Left cardiac atrium (tissue), 4 donors: ENCODE results near the gene AGTPBP1. TPM values are rescaled to one million over a fixed set of nuclear protein-coding genes. Genes with fewer than 3 reads are reported as not detected.

Source experiments
- ATAC-seq, 2 donors: fragments of 200-7000 bp; cut with Tn5 transposase; one replicate each; pipeline ENCODE4 v1.9.1; 2020; ENCODE audit warnings: mild to moderate bottlenecking in 2 of 2, moderate library complexity in 2 of 2
- DNase-seq: peaks from one replicate; pipeline ENCODE4 v3.0.0-alpha.2; 2020
- intact Hi-C, 2 donors: fragments of 100-400 bp; cut with DNase I; formaldehyde crosslinking; loops; one replicate each; pipeline versions ENCODE4 v1.14.1 to v1.15.1; 2022 to 2023
- total RNA-seq, 2 donors: library from RNA; stranded (reverse); fragmentation: NEBNext Ultra II Directional; extraction: Animal tissue kit (Norgen Biotek cat#: 25700); gene quantifications; one replicate each; pipeline ENCODE4 v1.2.1, GENCODE V29; 2021
- donor health status: DM: no; HTN: yes; CAD: no.
- donor health status: DM: no; HTN: yes; CAD: no; lungs with severe emphysema.
- donor health status: DM: yes; HTN: yes; CAD: no.
- donor health status: Dilated cardiomyopathy.

AGTPBP1 gene
- total RNA-seq, 2 donors from 2014 or later, result 40.8 to 42.9 TPM

GRCh38 chr9:85658716-85659115, 83.0 kb downstream of the AGTPBP1 start:
- intact Hi-C loops, result no loop called here
- DNase-seq (no peak), ATAC-seq (no peak)

- intact Hi-C loops, result no loop called here
- no peak for DNase-seq
- no peak for ATAC-seq
These were observed 88.6 kb downstream of the AGTPBP1 start for GRCh38 chr9:85653153-85653552.

DNA sequence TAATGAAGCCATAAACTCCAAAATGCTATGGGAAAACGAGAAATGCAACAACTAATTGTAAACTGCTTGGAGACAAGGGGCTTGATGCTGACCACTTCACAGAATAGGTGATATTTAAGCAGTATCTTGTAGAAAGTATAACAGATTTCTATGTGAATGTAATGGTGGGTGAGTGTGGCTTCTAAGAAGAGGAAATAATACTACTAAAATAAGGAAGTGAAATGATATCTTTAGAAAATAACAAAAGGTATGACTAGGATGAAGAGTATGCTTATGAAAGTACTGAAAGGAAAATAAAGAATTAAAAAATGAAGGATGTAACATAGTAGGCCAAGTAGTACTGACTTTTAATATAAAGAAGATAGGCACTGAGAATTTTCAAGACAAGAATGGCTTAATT, 94.2 kb downstream of the AGTPBP1 start:
- intact Hi-C loops, result no loop called here
- DNase-seq (no peak), ATAC-seq (no peak)

DNA sequence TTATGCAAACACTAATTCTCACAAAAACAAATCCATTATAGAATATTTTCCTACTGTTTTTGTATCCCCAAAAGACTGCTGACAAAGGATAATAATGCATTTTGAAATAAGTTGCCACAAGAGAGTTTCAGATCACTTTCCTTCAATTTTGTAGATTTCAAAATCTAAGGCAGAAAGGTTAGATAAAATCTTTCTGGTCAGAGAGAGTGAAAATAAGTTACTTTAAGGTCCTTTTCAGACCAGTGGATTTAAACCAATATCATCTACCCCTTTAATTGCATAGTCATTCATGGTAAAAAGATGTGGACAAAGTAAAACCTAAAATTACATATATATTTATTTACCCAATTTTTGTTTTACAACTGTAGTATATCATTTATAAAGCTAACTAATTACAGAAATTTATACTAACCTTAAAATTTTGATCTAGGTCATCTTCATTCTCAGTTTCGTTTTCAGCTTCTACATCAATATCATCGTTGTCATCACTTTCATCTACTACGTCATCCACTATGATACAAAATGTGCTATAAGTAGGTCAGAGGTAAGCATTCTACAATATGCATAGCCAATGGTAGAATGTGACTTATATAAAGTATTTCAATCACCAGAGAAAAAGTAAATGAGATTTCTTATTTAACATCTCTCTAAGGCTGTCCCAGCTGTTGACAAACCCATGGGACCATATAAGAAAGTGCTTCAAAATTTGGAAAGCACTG, 95.7 kb downstream of the AGTPBP1 start:
- no peak for ATAC-seq
- DNase-seq, result no peak
- intact Hi-C loops, result no loop called here

- intact Hi-C loops, result no loop called here
- ATAC-seq (peak in 1 of 2 donors; percentile 27), DNase-seq (no peak)
These were observed 101.3 kb downstream of the AGTPBP1 start for GRCh38 chr9:85640425-85640824.

- ATAC-seq (no peak), DNase-seq (no peak)
- intact Hi-C loops, result no loop called here
These were observed 102.0 kb downstream of the AGTPBP1 start for GRCh38 chr9:85639675-85640186.

DNA sequence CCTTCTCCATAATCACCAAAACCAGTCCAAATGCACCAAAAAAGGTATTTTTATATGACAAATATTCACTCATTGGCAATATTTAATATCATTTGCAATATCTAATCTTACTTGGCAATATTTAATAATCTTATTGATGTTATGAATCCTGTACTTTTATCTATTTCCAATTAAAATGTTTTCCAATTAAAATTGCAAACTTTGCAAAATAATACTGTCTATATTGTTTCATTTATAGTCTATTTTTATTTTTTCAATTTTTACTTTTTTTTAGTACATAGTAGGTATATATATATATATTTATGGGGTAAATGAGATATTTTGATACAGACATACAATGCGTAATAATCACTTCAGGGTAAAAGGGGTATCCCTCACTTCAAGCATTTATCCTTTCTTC, 109.9 kb downstream of the AGTPBP1 start:
- intact Hi-C loops, result no loop called here
- no peak for ATAC-seq
- DNase-seq, result no peak

- ATAC-seq, result no peak
These were observed 111.1 kb downstream of the AGTPBP1 start for GRCh38 chr9:85630676-85631075.

DNA sequence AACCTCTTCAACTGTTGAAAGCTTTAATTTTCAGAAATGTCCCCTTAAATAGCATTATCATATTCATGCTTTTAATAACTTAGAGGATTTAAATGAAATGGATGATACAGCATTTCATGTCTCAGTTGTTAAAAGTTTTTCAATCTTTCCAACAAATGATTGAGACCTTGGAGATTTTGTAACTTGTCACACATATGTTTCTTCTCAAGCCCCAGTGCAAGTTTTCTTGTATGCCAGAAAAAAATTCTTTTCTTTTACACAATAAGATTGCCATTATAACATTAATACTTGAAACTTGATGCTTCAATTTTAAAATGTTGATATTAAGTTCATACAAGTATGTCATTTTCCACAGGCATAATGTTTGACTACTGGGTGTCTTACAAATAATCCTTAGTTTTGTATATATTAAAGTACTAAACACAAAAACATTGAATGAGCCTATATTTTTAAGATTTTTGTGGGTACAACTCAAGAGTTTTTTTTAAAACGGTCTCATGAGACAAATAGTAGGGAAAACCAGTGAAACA, 124.5 kb downstream of the AGTPBP1 start:
- intact Hi-C loops, result no loop called here
- DNase-seq, result no peak
- no peak for ATAC-seq

More at GRCh38 chr9:85630676-85631075, 111.1 kb downstream of the AGTPBP1 start:
- DNase-seq, result no peak
- intact Hi-C loops, result no loop called here

- ATAC-seq, result no peak
- no peak for DNase-seq
- intact Hi-C loops, result no loop called here
These were observed 126.0 kb downstream of the AGTPBP1 start for GRCh38 chr9:85615792-85616191.

DNA sequence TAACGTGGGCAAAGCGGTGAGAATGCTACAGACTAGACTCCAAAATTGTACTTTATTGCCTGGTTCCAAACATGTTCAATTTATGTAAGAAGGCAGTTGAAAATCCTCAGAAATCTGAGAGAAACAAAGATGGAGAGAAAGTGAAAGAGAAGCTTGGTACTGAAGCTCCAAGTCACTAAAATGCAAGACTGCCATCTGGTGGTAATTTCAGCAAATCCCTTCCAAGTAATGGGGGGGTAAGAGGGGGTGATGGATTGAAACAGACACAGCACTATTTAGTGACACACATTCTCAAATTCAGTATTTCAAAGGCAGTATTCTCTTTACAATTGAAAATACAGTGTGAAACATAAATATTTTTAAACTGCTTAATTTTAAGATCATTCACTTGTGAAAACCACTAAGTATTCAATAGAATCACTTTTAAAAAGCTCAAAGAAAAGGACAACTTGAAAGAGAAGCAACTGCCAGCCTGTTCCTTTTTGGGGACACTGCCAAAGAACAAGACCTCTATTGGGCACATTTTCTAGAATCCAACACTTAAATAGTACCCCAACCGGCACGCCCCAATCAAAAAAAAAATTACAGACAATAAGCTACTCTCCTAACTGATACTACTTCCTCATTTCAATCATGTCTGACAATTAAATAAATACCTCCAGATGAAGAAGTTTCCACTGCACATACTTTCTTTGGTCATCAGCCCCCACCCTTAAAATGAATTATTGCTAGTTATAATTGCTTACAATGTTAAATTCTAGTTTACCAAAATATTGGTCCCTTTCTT, 131.5 kb downstream of the AGTPBP1 start:
- DNase-seq (no peak), ATAC-seq (peak; percentile 83 to 86)
- intact Hi-C loops, result no loop called here

GRCh38 chr9:85605905-85606304, 135.8 kb downstream of the AGTPBP1 start:
- DNase-seq (no peak), ATAC-seq (no peak)
- intact Hi-C loops, result loop anchor here in 1 of 2 donors (5.0 to 10.0 kb wide), 2 partner anchors 101 to 1209 kb away; no protein-coding TSS in a partner anchor

GRCh38 chr9:85603936-85604335, 137.8 kb downstream of the AGTPBP1 start:
- DNase-seq, result no peak
- intact Hi-C loops, result loop anchor here in 1 of 2 donors (10.0 kb wide), 1 partner anchor 99 kb away; no protein-coding TSS in a partner anchor
- no peak for ATAC-seq

GRCh38 chr9:85602742-85603141, 139.0 kb downstream of the AGTPBP1 start:
- intact Hi-C loops, result loop anchor here in 1 of 2 donors (10.0 kb wide), 1 partner anchor 98 kb away; no protein-coding TSS in a partner anchor
- DNase-seq, result no peak
- no peak for ATAC-seq

DNA sequence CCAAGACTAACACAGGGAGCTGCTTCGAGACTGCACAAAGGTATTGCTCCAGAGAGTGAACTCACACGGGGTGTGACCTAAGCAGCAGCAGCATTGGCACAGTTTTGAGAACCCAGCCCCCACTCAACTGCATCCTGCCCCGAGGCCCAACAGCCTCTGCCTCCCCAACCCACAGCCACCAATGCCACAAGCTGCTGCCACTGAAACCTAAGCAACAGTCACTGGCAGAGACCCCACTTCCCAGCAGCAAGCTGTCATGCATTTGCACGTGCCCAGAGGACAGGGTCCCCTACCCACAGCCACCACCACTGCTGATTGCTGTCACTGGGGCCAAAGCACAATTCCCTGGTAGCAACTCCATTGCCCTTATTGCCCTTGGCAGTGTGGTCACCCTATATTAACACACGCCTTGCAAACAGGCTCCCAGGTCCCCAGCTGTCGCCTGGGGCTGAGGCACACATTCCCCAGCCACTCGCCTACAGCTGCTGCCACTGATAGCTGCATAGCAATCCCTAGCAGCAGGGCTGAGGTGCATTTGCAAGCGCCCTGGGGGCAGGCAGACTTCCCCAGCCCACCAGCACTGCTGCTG, 141.0 kb downstream of the AGTPBP1 start:
- ATAC-seq (peak; percentile 44 to 56), DNase-seq (no peak)
- intact Hi-C loops, result loop anchor here in 1 of 2 donors (10.0 kb wide), 1 partner anchor 96 kb away; no protein-coding TSS in a partner anchor

DNA sequence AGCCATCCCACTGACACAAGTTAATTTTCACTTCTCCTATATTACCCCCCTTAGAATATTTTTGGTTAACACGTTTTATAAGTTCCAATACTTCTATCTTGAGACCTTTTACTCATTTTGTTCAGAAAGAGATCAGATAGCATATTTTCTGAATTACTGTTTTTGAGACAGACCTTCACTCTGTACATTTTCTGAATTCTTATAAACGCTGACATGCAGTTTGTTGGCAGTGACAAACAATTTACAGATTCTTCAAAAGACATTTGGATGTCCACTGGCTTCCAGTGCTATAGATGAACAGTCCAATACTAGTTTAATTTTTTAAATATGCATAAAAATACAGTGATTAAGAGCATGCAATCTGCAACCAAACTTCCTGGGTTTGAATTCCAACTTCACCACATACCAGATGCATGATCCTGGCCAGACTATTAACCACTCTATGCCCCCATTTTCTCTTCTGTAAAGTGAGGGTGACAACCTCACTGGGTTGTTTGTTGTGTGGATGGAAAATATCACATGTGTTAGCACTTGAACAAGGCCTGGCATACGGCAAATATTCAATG, 142.1 kb downstream of the AGTPBP1 start:
- ATAC-seq, result no peak
- intact Hi-C loops, result loop anchor here in 1 of 2 donors (10.0 kb wide), 1 partner anchor 95 kb away; no protein-coding TSS in a partner anchor
- no peak for DNase-seq

DNA sequence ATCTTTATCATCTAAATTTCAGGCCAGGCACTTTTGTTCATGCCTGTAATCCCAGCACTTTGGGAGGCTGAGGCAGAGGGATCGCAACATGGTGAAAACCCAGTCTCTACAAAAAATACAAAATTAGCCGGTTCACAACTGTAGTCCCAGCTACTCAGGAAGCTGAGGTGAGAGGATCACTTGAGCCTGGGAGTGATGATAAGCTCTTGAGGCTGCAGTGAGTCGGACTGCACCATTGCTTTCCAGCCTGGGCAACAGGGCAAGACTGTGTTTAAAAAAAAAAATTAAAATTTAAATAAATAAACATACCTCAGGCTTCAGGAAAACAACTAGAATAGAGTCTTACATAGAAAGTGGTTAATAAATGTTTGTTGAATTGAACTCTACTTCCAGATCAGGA, 147.4 kb downstream of the AGTPBP1 start:
- intact Hi-C loops, result no loop called here
- no peak for DNase-seq
- ATAC-seq, result no peak

DNA sequence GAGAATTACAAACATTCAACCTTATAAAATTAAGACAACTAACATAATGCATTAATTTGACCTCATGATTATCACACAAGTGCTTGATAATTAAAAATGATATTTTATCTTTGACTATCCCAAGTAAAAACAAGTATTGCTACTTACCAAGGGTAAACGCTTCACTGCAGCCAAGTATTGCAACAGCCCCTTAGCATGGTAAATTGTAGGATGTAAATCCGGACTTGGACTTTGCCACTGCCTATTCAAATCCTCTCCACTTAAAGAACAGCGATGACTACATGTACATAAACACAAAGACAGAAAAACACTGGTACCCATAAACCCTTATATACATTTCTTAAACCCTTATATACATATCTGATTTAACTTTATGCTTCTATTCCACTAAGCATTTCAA, 155.1 kb downstream of the AGTPBP1 start:
- intact Hi-C loops, result no loop called here
- no peak for ATAC-seq
- DNase-seq, result no peak

GRCh38 chr9:85577353-85577952, 164.3 kb downstream of the AGTPBP1 start:
- DNase-seq (no peak), ATAC-seq (no peak)
- intact Hi-C loops, result no loop called here
